GM23248 (cell line): ENCODE measurements around the gene SART3. TPM values are rescaled to one million over a fixed set of nuclear protein-coding genes. Genes with fewer than 3 reads are reported as not detected.

Experiments used
- DNase-seq: peaks from one replicate; pipeline ENCODE4 v3.0.0-alpha.2; 2015
- H2AFZ ChIP-seq: fragments of 200-600 bp; sonication (generic); 2 replicates; pipeline ENCODE4 v1.6.1; 2016; ENCODE audit warnings: antibody characterized with exemption
- H3F3A ChIP-seq: fragments of 200-600 bp; sonication (generic); 2 replicates; pipeline ENCODE4 v1.6.1; 2016; ENCODE audit warnings: mild to moderate bottlenecking, antibody characterized with exemption, mixed run types; ENCODE audit not compliant: insufficient read depth
- H3K27ac ChIP-seq: fragments of 200-600 bp; sonication (generic); 2 replicates; pipeline ENCODE4 v1.5.1; 2016; ENCODE audit warnings: mild to moderate bottlenecking
- H3K27me3 ChIP-seq: fragments of 200-600 bp; sonication (generic); replicated peaks from 2 replicates; pipeline ENCODE4 v1.6.1; 2016; ENCODE audit warnings: mild to moderate bottlenecking; ENCODE audit not compliant: insufficient read depth
- H3K36me3 ChIP-seq: fragments of 200-600 bp; sonication (generic); 2 replicates; pipeline ENCODE4 v1.6.1; 2016; ENCODE audit warnings: low read depth, mild to moderate bottlenecking
- H3K4me1 ChIP-seq: fragments of 200-600 bp; sonication (generic); 2 replicates; pipeline ENCODE4 v1.6.1; 2016; ENCODE audit warnings: mild to moderate bottlenecking; ENCODE audit not compliant: insufficient read depth
- H3K4me2 ChIP-seq: fragments of 200-600 bp; sonication (generic); one replicate; pipeline ENCODE4 v1.6.1; 2016; ENCODE audit warnings: mild to moderate bottlenecking; ENCODE audit not compliant: unreplicated experiment
- H3K4me3 ChIP-seq: fragments of 200-600 bp; sonication (generic); 2 replicates; pipeline ENCODE4 v1.5.1; 2016; ENCODE audit warnings: mild to moderate bottlenecking
- H3K79me2 ChIP-seq: fragments of 200-600 bp; sonication (generic); 2 replicates; pipeline ENCODE4 v1.6.1; 2016; ENCODE audit warnings: mild to moderate bottlenecking; ENCODE audit not compliant: insufficient read depth
- H3K9ac ChIP-seq: fragments of 200-600 bp; sonication (generic); 2 replicates; pipeline ENCODE4 v1.6.1; 2016; ENCODE audit warnings: mild to moderate bottlenecking
- H3K9me2 ChIP-seq: fragments of 200-600 bp; sonication (generic); 2 replicates; pipeline ENCODE4 v1.6.1; 2016; ENCODE audit warnings: mixed run types, mild to moderate bottlenecking, moderate library complexity; ENCODE audit not compliant: insufficient read depth
- H3K9me3 ChIP-seq: fragments of 200-600 bp; sonication (generic); one replicate; pipeline ENCODE4 v1.6.1; 2017; ENCODE audit warnings: low read depth
- H4K20me1 ChIP-seq: fragments of 200-600 bp; sonication (generic); 2 replicates; pipeline ENCODE4 v1.6.0; 2016; ENCODE audit not compliant: insufficient read depth
- EZH2 ChIP-seq: fragments of 200-600 bp; sonication (generic); IDR thresholded peaks from 2 replicates; pipeline ENCODE4 v1.6.1; 2018; ENCODE audit warnings: antibody characterized with exemption, mild to moderate bottlenecking; ENCODE audit not compliant: insufficient read depth, poor library complexity, severe bottlenecking
- EZH2phosphoT487 ChIP-seq: fragments of 200-600 bp; sonication (generic); IDR thresholded peaks from 2 replicates; pipeline ENCODE4 v1.6.1; 2018; ENCODE audit warnings: antibody characterized with exemption, moderate library complexity, mild to moderate bottlenecking, low read depth; ENCODE audit not compliant: insufficient read depth
- WGBS, 2 experiments: methylation state at CpG; one replicate each; pipeline ENCODE4 v1.1.6; 2015 to 2017; ENCODE audit warnings: low lambda C conversion rate in 2 of 2, low coverage in 1 of 2; ENCODE audit errors: missing lambda C conversion rate in 2 of 2; 5-methylcytosine and 5-hydroxymethylcytosine counted together
- in situ Hi-C: fragments of 300-500 bp; cut with MboI; formaldehyde crosslinking; loops from 2 replicates; pipeline ENCODE4 v1.15.0; 2020
- polyA plus RNA-seq: library from polyadenylated mRNA; unstranded; fragments of >200 nt; fragmentation: Nextera tagmentation; extraction: Ambion mirVana; gene quantifications from 2 replicates; pipeline ENCODE4 v1.2.1, GENCODE V29; 2016
- total RNA-seq: library from RNA; depleted of rRNA; stranded (reverse); fragments of >200 nt; shearing (Covaris generic); gene quantifications from 2 replicates; pipeline ENCODE4 v1.2.3, GENCODE V29; 2014

The SART3 gene
- total and polyA plus RNA-seq, 2 experiments from 2014 or later = 20.5 to 29.7 TPM

DNA sequence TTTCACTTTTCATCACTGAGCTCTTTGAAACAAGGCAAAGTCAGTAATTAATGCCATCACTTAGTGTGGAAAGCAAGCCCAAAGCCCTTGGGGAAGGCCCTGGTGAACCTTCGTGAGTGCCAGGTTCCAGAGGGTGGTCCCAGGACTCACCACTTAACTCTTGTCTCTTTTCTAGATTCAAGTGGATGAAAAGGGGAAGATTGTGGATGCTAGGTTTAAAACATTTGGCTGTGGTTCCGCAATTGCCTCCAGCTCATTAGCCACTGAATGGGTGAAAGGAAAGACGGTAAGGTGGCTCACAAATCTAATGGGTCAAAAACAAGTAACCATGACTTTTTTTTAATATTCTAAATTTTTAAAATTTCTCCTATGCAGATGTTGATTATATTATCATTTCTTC, 4.2 kb upstream of the SART3 start:
- Histone ChIP-seq H3K4me1 (peaks cover 31% of the 10 kb centered on the region), H3K9ac (peak overlapping the region; percentile 34), H3K4me3 (no peak overlapping the region), H3K36me3 (peaks cover 31% of the 10 kb centered on the region), H3K27ac (no peak overlapping the region), H3K9me3 (no peaks in the 10 kb centered on the region), H4K20me1 (no peaks in the 10 kb centered on the region), H3K4me2 (no peak overlapping the region), H3K27me3 (no peaks in the 10 kb centered on the region), H3F3A (peaks cover 41% of the 10 kb centered on the region), H2AFZ (no peak overlapping the region), H3K79me2 (peaks cover 34% of the 10 kb centered on the region), H3K9me2 (no peaks in the 10 kb centered on the region)
- no peak for DNase-seq
- in situ Hi-C loops = loop anchor here (10.0 kb wide), 2 partner anchors 240 to 530 kb away; partner anchors contain the start of genes ALKBH2 and UNG
- no peak for TF ChIP-seq EZH2
- TF ChIP-seq EZH2phosphoT487 = no peak
- 70 to 73% methylated on average over 3 of the region's 3 CpGs for WGBS, 2 experiments

DNA sequence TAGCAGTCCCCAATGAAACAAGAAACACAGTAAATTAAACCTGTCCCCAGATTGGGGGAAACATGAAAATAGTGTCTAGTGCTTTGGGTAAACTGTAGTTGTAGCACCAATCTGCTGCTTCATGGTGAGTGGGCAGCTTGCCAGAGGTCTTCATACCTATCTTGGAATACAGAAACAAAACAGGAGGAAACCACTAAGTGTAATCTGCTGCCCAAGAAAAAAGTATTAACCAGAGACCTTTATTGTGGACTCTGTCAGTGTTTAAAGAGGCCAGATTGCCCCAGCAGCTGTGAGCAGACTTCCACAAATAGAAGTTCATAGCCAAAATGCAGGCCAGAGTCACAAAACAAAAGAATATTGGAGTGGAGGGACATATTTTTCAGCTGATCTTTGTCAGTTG, 3.8 kb upstream of the SART3 start:
- Histone ChIP-seq H3K9me2 (no peaks in the 10 kb centered on the region), H3K4me1 (peaks cover 31% of the 10 kb centered on the region), H4K20me1 (no peaks in the 10 kb centered on the region), H3K9me3 (no peaks in the 10 kb centered on the region), H3K9ac (peak overlapping the region; percentile 34), H2AFZ (no peak overlapping the region), H3K36me3 (peaks cover 31% of the 10 kb centered on the region), H3K79me2 (peaks cover 38% of the 10 kb centered on the region), H3K4me2 (no peak overlapping the region), H3F3A (peaks cover 44% of the 10 kb centered on the region), H3K4me3 (no peak overlapping the region), H3K27ac (no peak overlapping the region), H3K27me3 (no peaks in the 10 kb centered on the region)
- in situ Hi-C loops = loop anchor here (10.0 kb wide), 2 partner anchors 240 to 530 kb away; partner anchors contain the start of genes ALKBH2 and UNG
- no peak for DNase-seq
- TF ChIP-seq EZH2 (no peak), EZH2phosphoT487 (no peak)

DNA sequence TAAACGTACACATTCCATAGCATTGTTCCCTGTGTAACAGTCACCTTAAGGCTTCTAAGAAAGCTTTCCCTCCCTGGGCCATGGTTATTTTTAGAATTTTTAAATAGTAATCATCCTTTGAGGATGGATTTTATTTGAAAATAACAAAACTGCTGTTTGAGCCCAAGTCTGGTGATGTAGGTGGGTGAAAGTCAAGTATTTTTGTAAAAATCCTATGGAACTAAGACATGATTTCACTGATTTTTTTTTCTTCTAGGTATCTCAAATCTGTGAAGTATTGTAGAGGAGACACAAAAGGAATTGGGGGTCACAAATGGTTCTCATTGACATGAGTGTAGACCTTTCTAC, 2.8 kb upstream of the SART3 start:
- H4K20me1 ChIP-seq = no peaks in the 10 kb centered on the region
- peak overlapping the region; percentile 98 for H3K9ac ChIP-seq
- H3K79me2 ChIP-seq = peaks cover 48% of the 10 kb centered on the region
- peaks cover 36% of the 10 kb centered on the region for H3K4me1 ChIP-seq
- no peaks in the 10 kb centered on the region for H3K9me3 ChIP-seq
- H3K4me2 ChIP-seq = peak overlapping the region; percentile 94
- peak overlapping the region; percentile 76 for H3K27ac ChIP-seq
- H2AFZ ChIP-seq = no peak overlapping the region
- WGBS, 2 experiments = 0 to 3% methylated on average over 1 of the region's 1 CpG
- peaks cover 31% of the 10 kb centered on the region for H3K36me3 ChIP-seq
- H3K4me3 ChIP-seq = peak overlapping the region; percentile 98
- peaks cover 42% of the 10 kb centered on the region for H3F3A ChIP-seq
- in situ Hi-C loops = loop anchor here (10.0 kb wide), 2 partner anchors 241 to 531 kb away; partner anchors contain the start of genes ALKBH2 and UNG
- no peak for TF ChIP-seq EZH2
- TF ChIP-seq EZH2phosphoT487 = no peak
- no peak for DNase-seq
- no peaks in the 10 kb centered on the region for H3K27me3 ChIP-seq
- H3K9me2 ChIP-seq = no peaks in the 10 kb centered on the region

DNA sequence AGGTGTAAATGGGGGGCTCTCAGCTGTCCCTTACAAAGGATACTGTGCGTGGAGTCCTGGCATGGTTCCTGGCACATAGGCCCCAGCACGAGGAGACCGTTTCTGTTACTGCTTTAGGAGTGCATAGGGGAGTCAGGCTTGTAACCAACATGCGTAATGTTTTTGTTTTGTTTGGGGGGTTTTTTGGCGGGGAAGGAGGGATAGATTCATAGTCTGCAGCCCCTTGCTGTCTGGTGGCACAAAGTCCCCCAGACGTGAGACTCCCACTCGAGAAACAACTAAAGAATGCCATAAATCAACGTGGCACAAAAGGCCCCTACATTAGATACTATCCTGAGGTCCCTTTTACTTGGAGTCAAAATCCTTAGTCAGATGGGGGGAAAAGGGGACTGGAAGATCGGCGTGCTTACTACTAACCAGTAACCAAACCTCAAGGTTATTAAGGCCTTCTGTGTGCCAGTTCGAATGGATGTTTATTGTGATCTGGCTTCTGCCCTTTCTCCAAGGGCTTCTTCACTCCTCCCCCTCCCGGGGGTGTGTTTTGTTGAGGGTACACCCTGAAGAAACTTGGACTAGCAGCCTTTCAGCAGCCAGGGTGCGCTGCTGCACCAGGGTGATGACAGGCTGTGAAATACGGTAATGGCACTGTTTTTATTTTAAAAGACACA, 2.3 kb upstream of the SART3 start:
- Histone ChIP-seq H3F3A (peaks cover 37% of the 10 kb centered on the region), H3K4me2 (peak overlapping the region; percentile 94), H3K9me3 (no peaks in the 10 kb centered on the region), H3K79me2 (peaks cover 53% of the 10 kb centered on the region), H3K9me2 (no peaks in the 10 kb centered on the region), H3K4me1 (peaks cover 36% of the 10 kb centered on the region), H3K36me3 (peaks cover 31% of the 10 kb centered on the region), H3K27me3 (no peaks in the 10 kb centered on the region), H2AFZ (peak overlapping the region; percentile 64), H4K20me1 (no peaks in the 10 kb centered on the region), H3K9ac (peak overlapping the region; percentile 98), H3K4me3 (peak overlapping the region; percentile 98), H3K27ac (peak overlapping the region; percentile 76)
- WGBS, 2 experiments = 1 to 2% methylated on average over 14 of the region's 14 CpGs
- in situ Hi-C loops = loop anchor here (10.0 kb wide), 2 partner anchors 242 to 532 kb away; partner anchors contain the start of genes ALKBH2 and UNG
- peak; percentile 94 for DNase-seq
- TF ChIP-seq EZH2 (no peak), EZH2phosphoT487 (no peak)
